ENCODE measurements around the gene RAB27B.

GRCh38 chr18:54923339-54923956, 95.2 kb downstream of the RAB27B start:
- TF ChIP-seq CTCF (IDR thresholded peaks at IDR 0.05; ENCODE audit: poor library complexity) = no peak
- no peak for TF ChIP-seq EZH2phosphoT487 (IDR thresholded peaks at IDR 0.05; ENCODE audit: low read depth, severe bottlenecking, unreplicated experiment)
- TF ChIP-seq EZH2 (IDR thresholded peaks at IDR 0.05; ENCODE audit: borderline replicate concordance) = no peak
